GM18517 (cell line): ENCODE results near the gene PPP4R4.
A peak's percentile ranks its signal among the peaks of the same experiment; 100 is the strongest.
"Not testable (repeated sequence)": the region's sequence is repeated elsewhere in the genome, so short reads cannot be mapped to it uniquely, and the experiment has no call there.

ENCODE experiments used
- ATAC-seq: cut with Tn5 transposase; IDR thresholded peaks from one replicate; pipeline ENCODE4 v1.9.1; 2021; ENCODE audit warnings: mild to moderate bottlenecking, moderate library complexity; ENCODE audit not compliant: unreplicated experiment

The PPP4R4 gene

DNA sequence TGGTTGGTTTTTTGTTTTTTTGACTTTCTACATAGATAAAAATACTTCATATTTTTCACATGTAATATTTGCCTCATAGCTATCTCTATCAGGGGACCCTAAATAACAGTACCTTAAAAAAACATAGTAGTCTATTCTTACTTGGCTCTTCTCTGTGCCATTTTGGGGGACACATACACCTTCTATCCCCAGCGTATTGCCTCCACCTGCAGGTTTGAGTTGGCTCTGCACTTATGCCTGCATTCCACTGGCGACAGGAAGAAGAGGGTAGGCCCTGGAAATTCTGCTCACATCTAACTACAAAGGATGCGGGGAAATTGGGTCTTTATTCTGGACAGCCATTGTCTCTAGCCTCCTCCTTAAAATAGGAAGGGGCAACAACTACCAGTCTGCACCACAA, 30.9 kb upstream of the PPP4R4 start:
- ATAC-seq, result no peak

GRCh38 chr14:94143711-94144110, 30.4 kb upstream of the PPP4R4 start:
- no peak for ATAC-seq

DNA sequence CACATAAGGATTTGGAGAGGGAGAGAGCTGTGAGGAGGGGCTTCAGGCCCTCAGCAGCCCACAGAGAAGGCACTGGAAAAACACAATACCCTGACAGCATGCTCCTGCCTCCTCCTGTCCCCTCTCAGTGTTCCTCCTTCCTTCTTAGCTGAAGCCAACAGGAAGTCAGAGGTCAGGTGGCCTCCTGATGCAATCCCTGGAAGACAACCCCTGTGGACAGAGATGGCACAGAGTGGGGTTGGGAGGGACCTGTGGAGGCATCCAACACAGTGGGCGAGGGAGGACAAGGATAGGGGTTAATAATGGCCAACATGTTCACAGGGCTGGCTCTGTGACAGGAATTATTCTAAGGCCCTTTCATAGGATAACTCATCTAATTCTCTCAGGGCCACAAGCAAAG, 29.4 kb upstream of the PPP4R4 start:
- ATAC-seq, result no peak

- ATAC-seq, result no peak
These were observed 28.1 kb upstream of the PPP4R4 start for GRCh38 chr14:94145902-94146527.

DNA sequence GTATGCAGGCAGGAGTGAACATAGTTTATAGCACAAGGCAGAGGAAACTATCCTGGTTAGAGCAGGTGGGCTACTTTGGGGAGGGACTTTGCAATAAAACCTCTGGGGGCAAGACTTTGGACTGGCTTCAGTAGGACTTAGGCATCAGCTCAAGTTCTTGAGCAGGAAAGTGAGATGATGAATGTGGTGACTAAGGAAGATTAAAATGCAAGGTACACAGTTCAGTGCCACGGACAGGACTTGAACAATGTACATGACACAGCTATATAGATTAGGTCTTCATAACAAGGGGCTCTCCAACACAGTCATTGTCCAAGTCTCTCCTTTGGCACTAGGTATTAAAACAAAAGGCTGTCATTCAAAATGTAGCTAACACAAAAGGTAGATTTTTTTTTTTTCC, 21.4 kb upstream of the PPP4R4 start:
- no peak for ATAC-seq

- no peak for ATAC-seq
These were observed 20.3 kb upstream of the PPP4R4 start for GRCh38 chr14:94153750-94154342.

GRCh38 chr14:94156143-94156542, 18.0 kb upstream of the PPP4R4 start:
- ATAC-seq, result not testable (repeated sequence)

DNA sequence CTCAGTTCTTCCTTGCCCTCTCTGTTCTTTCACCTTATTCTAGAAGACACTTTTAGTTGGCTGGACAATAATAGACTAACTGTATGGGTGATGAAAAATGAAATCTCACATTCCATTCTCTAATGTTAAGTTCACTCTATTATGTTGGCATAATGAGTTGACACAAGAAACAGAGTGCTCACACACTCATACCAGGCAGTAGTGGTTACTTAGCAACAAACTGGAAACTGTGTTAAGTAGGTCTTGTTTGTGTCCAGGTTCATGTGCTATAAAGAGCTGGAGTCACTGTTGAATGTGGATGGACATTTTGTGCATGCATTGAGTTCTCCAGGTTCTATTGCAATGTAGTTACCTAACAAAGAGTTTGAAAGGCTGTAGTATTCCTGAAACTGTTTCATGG, 16.9 kb upstream of the PPP4R4 start:
- ATAC-seq, result no peak

GRCh38 chr14:94158239-94158883, 15.8 kb upstream of the PPP4R4 start:
- ATAC-seq, result no peak

DNA sequence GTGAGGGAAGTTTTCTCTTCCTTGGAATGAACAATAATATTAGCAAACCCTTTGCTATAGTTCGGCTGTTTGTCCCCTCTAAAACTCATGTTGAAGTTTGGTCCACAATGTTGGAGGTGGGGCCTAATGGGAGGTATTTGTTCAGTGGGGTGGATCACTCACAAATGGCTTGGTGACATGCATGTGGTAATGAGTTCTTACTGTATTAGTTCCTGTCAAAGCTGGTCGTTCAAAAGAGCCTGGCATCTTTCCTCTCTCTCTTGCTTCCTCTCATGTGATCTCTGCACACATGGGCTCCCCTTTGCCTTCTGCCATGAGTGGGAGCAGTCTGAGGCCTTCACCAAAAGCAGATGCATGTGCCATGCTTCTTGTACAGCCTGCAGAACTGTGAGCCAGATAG, 13.1 kb upstream of the PPP4R4 start:
- ATAC-seq, result no peak

GRCh38 chr14:94161981-94162380, 12.1 kb upstream of the PPP4R4 start:
- no peak for ATAC-seq

DNA sequence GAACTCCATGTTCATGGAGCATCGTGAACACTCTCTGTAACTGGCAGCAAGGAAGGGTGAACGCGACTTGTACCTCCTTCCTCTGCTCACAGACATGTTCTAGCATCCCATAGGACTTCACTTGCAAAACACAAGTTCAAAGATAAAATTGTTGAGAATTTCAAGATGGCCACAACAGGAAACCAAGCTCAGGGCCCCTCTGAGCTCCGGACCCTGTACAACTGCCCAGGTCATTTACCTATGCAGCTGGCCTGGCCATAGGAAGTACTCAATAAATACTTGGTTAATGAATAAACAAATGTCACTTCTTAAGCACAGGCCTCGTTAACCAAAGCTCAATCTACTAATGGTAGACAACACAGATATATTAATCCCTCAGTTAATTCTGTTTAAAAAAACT, 11.7 kb upstream of the PPP4R4 start:
- no peak for ATAC-seq

GRCh38 chr14:94163796-94164195, 10.3 kb upstream of the PPP4R4 start:
- no peak for ATAC-seq

DNA sequence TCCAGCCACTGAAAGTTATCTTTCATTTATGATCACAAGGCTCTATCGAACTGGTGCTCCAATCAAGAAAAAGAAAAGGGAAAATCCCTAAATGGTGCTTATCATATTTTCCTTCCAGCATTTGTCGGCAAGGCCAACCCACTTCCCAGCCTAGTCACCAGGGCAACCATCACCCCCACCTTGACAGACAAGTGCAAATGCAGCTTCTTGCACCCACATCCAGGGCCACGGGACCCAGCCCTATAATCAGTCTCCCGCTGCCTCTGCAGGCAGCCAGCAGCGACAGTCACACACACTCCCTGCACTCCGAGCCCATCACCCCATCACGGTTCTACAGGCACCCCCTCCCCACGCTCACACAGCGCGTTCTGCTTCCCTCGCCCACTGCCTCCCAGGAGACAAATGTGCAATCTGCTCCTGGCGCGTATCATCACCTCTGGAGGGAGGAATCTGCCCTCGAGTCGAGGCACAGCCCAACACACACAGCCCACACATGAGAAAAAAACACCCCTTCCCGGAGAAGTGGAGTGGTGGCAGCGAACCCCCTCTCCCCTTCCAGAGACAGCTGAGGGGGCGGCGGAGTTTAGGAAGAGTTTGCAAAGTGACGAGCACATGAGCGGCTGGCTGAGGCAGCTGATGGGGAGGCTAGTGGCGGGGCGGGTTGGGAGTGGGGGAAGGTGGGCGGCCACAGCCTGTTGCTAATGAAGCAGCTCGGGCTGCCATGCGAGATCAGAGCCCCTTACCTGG, 9.3 kb upstream of the PPP4R4 start:
- no peak for ATAC-seq

DNA sequence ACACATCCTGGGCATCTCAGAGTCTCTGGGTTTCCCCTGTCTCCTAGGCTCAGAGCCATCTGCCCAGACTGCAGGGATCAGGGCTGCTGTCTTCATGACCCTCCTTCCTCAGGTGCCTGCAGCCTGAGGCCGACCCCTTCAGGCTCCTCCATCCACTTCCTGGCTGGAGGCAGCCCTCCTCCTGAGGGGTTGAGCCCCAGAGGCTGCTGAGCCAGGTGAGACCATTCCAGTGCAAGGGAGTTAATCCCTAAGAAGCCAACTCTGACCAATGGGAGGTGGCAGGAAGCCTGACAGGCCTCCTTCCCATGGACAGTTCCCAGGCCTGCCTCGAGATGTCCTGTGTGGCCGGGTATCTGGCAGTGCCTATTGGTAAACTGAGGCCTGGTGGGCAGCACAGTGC, 8.4 kb upstream of the PPP4R4 start:
- ATAC-seq, result no peak

- ATAC-seq, result no peak
These were observed 4.0 kb upstream of the PPP4R4 start for GRCh38 chr14:94170136-94170535.

DNA sequence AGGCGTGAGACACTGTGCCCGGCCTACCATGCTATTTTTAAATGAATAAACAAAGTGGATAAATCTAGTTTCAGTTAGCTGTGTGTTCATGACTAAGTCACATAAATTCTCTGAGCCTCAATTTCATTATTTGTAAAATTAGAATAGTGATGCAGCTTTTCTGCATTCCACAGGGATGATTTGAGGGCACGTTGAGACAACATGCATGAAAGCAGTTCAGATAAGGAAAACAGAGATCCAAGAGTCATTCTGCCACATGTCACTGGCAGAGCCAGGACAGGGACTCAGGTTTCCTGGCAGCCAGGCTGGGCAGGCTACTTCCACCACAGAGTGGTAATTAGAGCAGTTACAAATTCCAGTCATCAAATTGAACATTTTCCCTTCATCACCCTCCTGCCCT, 2.9 kb upstream of the PPP4R4 start:
- ATAC-seq, result no peak

DNA sequence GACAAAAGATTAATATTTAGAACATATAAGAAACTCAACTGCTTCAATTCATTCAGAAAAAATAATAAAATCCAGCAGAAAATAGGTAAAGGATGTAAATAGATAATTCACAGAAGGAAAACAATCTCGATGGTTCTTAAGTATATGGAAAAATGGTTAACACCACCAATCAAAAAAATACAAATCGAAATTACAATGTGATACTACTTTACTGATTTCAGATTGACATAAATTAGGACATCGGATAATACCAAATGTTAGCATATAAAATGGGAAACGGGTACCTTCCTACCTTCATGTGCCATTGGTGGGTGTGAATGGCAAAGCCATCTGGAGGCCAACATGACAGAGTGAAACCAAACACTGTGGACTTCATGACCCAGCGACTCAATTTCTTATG, 1.6 kb upstream of the PPP4R4 start:
- ATAC-seq, result no peak

DNA sequence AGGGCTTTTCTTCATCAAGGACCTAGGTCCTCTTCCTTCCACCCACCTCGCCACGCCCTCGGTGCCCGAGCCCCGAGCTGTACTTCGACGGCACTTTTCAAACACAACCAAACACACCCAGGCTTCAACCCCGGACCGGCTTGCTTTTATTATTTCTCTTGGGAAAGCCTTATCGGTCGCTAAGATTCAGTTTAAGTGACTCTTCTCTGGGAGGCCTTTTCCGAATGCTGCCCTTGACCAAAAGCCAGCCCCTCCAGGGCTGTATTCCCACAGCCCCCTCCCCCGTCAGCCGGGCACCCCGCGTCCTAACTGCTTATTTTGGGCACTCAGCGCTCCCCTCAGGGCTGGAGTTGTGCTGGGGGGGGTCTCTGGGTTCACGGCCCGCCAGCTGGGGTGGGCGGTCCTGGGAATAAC, 644 bp upstream of the PPP4R4 start:
- ATAC-seq, result peak; percentile 12

DNA sequence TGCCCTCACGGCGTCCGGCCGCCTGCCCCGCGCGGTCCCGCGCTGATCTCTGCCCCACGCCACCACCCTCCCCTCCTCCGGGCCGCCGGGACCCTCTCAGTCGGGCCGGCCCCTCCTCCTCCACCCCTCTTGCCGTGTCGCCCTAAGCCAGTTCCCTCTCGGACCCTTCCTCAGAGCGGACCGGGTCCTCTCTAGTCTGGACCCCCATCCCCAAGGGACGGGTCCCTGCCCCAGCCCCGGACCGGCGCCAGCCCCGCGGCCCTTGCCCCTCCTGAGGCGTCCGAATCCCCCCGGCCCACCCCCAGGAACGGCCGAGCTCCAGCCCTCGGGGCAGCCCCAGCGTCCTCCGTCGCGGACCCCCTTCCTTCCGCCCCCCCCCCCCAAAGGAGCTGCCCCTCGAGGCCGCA, 485 bp downstream of the PPP4R4 start:
- ATAC-seq, result no peak

GRCh38 chr14:94175011-94175745, 1.1 kb downstream of the PPP4R4 start:
- no peak for ATAC-seq
